ENCODE results near the gene KRTAP4-5.
"Not testable (repeated sequence)": the region's sequence is repeated elsewhere in the genome, so short reads cannot be mapped to it uniquely, and the experiment has no call there.

Gene KRTAP4-5

GRCh38 chr17:41149652-41149985 lies at the start of gene KRTAP4-5:
KRTAP4-5 (minus strand) TSS chr17:41149825; CDS start chr17:41149767, 58 bp downstream.
- no peak for DNase-seq

GRCh38 chr17:41196068-41196467 lies 46.4 kb upstream of the KRTAP4-5 start:
- DNase-seq, result no peak

- no peak for DNase-seq
Measured at GRCh38 chr17:41190328-41190727, 40.7 kb upstream of the KRTAP4-5 start.

- not testable (repeated sequence) for DNase-seq
Measured at GRCh38 chr17:41189837-41190318, 40.3 kb upstream of the KRTAP4-5 start, which contains the start of gene KRTAP9-1. KRTAP9-1 (plus strand) TSS chr17:41189887; CDS start chr17:41189887, 0 bp downstream.

GRCh38 chr17:41186872-41187271 lies 37.2 kb upstream of the KRTAP4-5 start:
- no peak for DNase-seq

GRCh38 chr17:41185001-41185400 lies 35.4 kb upstream of the KRTAP4-5 start:
- no peak for DNase-seq

- no peak for DNase-seq
Measured at GRCh38 chr17:41184480-41184961, 34.9 kb upstream of the KRTAP4-5 start, which contains the start of gene KRTAP4-1. KRTAP4-1 (minus strand) TSS chr17:41184911; CDS start chr17:41184854, 57 bp downstream.

GRCh38 chr17:41178843-41179616 lies 29.4 kb upstream of the KRTAP4-5 start:
- no peak for DNase-seq

- no peak for DNase-seq
Measured at GRCh38 chr17:41178341-41178740, 28.7 kb upstream of the KRTAP4-5 start.

- no peak for DNase-seq
Measured at GRCh38 chr17:41177727-41178271, 28.2 kb upstream of the KRTAP4-5 start, which contains the start of gene KRTAP4-2. KRTAP4-2 (minus strand) TSS chr17:41178221; CDS start chr17:41178164, 57 bp downstream.

- DNase-seq, result no peak
Measured at GRCh38 chr17:41176744-41177387, 27.2 kb upstream of the KRTAP4-5 start.

- no peak for DNase-seq
Measured at GRCh38 chr17:41171886-41172285, 22.3 kb upstream of the KRTAP4-5 start.

- no peak for DNase-seq
Measured at GRCh38 chr17:41168121-41168520, 18.5 kb upstream of the KRTAP4-5 start, which contains the start of gene KRTAP4-3. KRTAP4-3 (minus strand) TSS chr17:41168221; CDS start chr17:41168172, 49 bp downstream.

- DNase-seq, result no peak
Measured at GRCh38 chr17:41167561-41167960, 17.9 kb upstream of the KRTAP4-5 start.

- DNase-seq, result no peak
Measured at GRCh38 chr17:41163828-41164227, 14.2 kb upstream of the KRTAP4-5 start.

GRCh38 chr17:41160648-41161047 lies 11.0 kb upstream of the KRTAP4-5 start, which contains the start of gene KRTAP4-4:
KRTAP4-4 (minus strand) TSS chr17:41160748; CDS start chr17:41160691, 57 bp downstream.
- no peak for DNase-seq

GRCh38 chr17:41160190-41160589 lies 10.6 kb upstream of the KRTAP4-5 start:
- not testable (repeated sequence) for DNase-seq

GRCh38 chr17:41153856-41154255 lies 4.2 kb upstream of the KRTAP4-5 start:
- no peak for DNase-seq

- DNase-seq, result no peak
Measured at GRCh38 chr17:41151525-41151924, 1.9 kb upstream of the KRTAP4-5 start.

GRCh38 chr17:41150026-41150425 lies 401 bp upstream of the KRTAP4-5 start:
- no peak for DNase-seq

- DNase-seq, result not testable (repeated sequence)
Measured at GRCh38 chr17:41148971-41149651, 514 bp downstream of the KRTAP4-5 start.

GRCh38 chr17:41147531-41148204 lies 2.0 kb downstream of the KRTAP4-5 start:
- DNase-seq, result no peak

Data from NCI-H1092 treated with DMSO at 0.1 percent for 48 hours (cell line).